Prostate gland (tissue), 2 donors: ENCODE results near the gene EGFLAM. TPM values are rescaled to one million over a fixed set of nuclear protein-coding genes. Genes with fewer than 3 reads are reported as not detected.

Source experiments
- DNase-seq: peaks from one replicate; pipeline ENCODE4 v3.0.0-alpha.2; 2019; ENCODE audit warnings: low spot score
- H3K27ac ChIP-seq, 2 donors: fragments of 200-600 bp; sonication (generic); 2 replicates each; pipeline ENCODE4 v1.5.1; 2017 to 2019
- H3K27me3 ChIP-seq: fragments of 200-600 bp; sonication (generic); replicated peaks from 2 replicates; pipeline ENCODE4 v1.5.1; 2019; ENCODE audit not compliant: insufficient read depth
- H3K36me3 ChIP-seq, 2 donors: fragments of 200-600 bp; sonication (generic); 1 replicate in 1 of 2; 2 replicates in 1 of 2; pipeline versions ENCODE4 v1.5.1 to v1.8.1; 2017 to 2019
- H3K4me1 ChIP-seq: fragments of 200-600 bp; sonication (generic); replicated peaks from 2 replicates; pipeline ENCODE4 v1.5.1; 2019
- H3K4me3 ChIP-seq, 2 donors: fragments of 200-600 bp; sonication (generic); 2 replicates each; pipeline ENCODE4 v1.5.1; 2017 to 2019
- H3K9me3 ChIP-seq: fragments of 200-600 bp; sonication (generic); 2 replicates; pipeline ENCODE4 v1.5.1; 2017
- CTCF ChIP-seq, 4 experiments: fragments of 200-600 bp in 2 of 4; fragments of 450-650 bp in 2 of 4; sonication (generic) in 2 of 4; IDR thresholded peaks; 1 replicate in 3 of 4; 2 replicates in 1 of 4; pipeline ENCODE4 v1.5.1; 2016 to 2019; ENCODE audit warnings: antibody characterized with exemption in 4 of 4, mild to moderate bottlenecking in 2 of 4, moderate library complexity in 2 of 4
- POLR2A ChIP-seq: fragments of 450-650 bp; IDR thresholded peaks from one replicate; pipeline ENCODE4 v1.6.1; 2016; ENCODE audit warnings: antibody characterized with exemption, mild to moderate bottlenecking
- POLR2AphosphoS5 ChIP-seq: sonication (generic); formaldehyde crosslinking; IDR thresholded peaks from one replicate; pipeline ENCODE4 v1.6.1; 2017; ENCODE audit warnings: antibody characterized with exemption
- WGBS: methylation state at CpG from one replicate; pipeline ENCODE4 v1.1.5; 2018; 5-methylcytosine and 5-hydroxymethylcytosine counted together
- intact Hi-C: fragments of 100-400 bp; cut with DNase I; formaldehyde crosslinking; loops from one replicate; pipeline ENCODE4 v1.14.2; 2022
- total RNA-seq, 2 donors: library from RNA; depleted of rRNA; stranded (reverse); fragments of >200 nt; gene quantifications; one replicate each; pipeline ENCODE4 v1.1.0, GENCODE V29; 2016

Gene EGFLAM
- total RNA-seq, 2 donors from 2014 or later = 4.1 to 14.1 TPM

- Histone ChIP-seq H3K36me3 (no peaks in the 10 kb centered on the region), H3K4me3 (no peak overlapping the region), H3K9me3 (no peaks in the 10 kb centered on the region), H3K27ac (peak overlapping the region in 1 of 2 donors; percentile 5), H3K27me3 (no peaks in the 10 kb centered on the region), H3K4me1 (no peaks in the 10 kb centered on the region)
- WGBS = 53% methylated on average over 7 of the region's 7 CpGs
- no peak for DNase-seq
- intact Hi-C loops = no loop called here
- no peak for TF ChIP-seq POLR2A
- no peak for TF ChIP-seq CTCF (IDR thresholded peaks at IDR 0.05)
- TF ChIP-seq POLR2AphosphoS5 = no peak
These were observed 236.4 kb downstream of the EGFLAM start for GRCh38 chr5:38494763-38495162.

GRCh38 chr5:38497946-38498345 lies 239.6 kb downstream of the EGFLAM start:
- WGBS = 73% methylated on average over 2 of the region's 2 CpGs
- Histone ChIP-seq H3K27ac (no peak overlapping the region), H3K4me1 (no peaks in the 10 kb centered on the region), H3K27me3 (no peaks in the 10 kb centered on the region), H3K4me3 (no peak overlapping the region), H3K36me3 (no peaks in the 10 kb centered on the region), H3K9me3 (no peaks in the 10 kb centered on the region)
- no peak for DNase-seq
- intact Hi-C loops = no loop called here
- TF ChIP-seq CTCF (IDR thresholded peaks at IDR 0.05) = peak in 1 of 4 experiments; percentile 31
- TF ChIP-seq POLR2AphosphoS5 = no peak

- no peak overlapping the region for H3K27ac ChIP-seq
- 81% methylated on average over 4 of the region's 4 CpGs for WGBS
These were observed 242.4 kb downstream of the EGFLAM start for GRCh38 chr5:38500573-38501260.

GRCh38 chr5:38506302-38506701 lies 247.9 kb downstream of the EGFLAM start:
- H3K36me3 ChIP-seq = no peaks in the 10 kb centered on the region
- WGBS = 91% methylated on average over 3 of the region's 3 CpGs
- H3K4me3 ChIP-seq = no peak overlapping the region
- DNase-seq = no peak
- H3K9me3 ChIP-seq = no peaks in the 10 kb centered on the region
- intact Hi-C loops = no loop called here
- H3K4me1 ChIP-seq = no peaks in the 10 kb centered on the region
- TF ChIP-seq POLR2AphosphoS5 = no peak
- TF ChIP-seq POLR2A = no peak
- TF ChIP-seq CTCF (IDR thresholded peaks at IDR 0.05) = no peak
- H3K27ac ChIP-seq = no peak overlapping the region
- H3K27me3 ChIP-seq = no peaks in the 10 kb centered on the region

More at GRCh38 chr5:38500573-38501260, 242.4 kb downstream of the EGFLAM start:
- no peaks in the 10 kb centered on the region for H3K36me3 ChIP-seq
- intact Hi-C loops = no loop called here
- H3K27me3 ChIP-seq = no peaks in the 10 kb centered on the region
- H3K4me1 ChIP-seq = no peaks in the 10 kb centered on the region
- H3K9me3 ChIP-seq = no peaks in the 10 kb centered on the region
- TF ChIP-seq CTCF (IDR thresholded peaks at IDR 0.05) (no peak), POLR2AphosphoS5 (no peak), POLR2A (no peak)
- no peak overlapping the region for H3K4me3 ChIP-seq
- DNase-seq = no peak

- no peak for TF ChIP-seq POLR2AphosphoS5
- no peak for TF ChIP-seq POLR2A
- TF ChIP-seq CTCF (IDR thresholded peaks at IDR 0.05) = no peak
- WGBS = 65% methylated on average over 5 of the region's 5 CpGs
- no peak overlapping the region for H3K27ac ChIP-seq
- DNase-seq = no peak
- intact Hi-C loops = no loop called here
- H3K36me3 ChIP-seq = no peaks in the 10 kb centered on the region
- H3K4me3 ChIP-seq = no peak overlapping the region
- no peaks in the 10 kb centered on the region for H3K4me1 ChIP-seq
- H3K9me3 ChIP-seq = no peaks in the 10 kb centered on the region
- H3K27me3 ChIP-seq = no peaks in the 10 kb centered on the region
These were observed 250.8 kb downstream of the EGFLAM start for GRCh38 chr5:38509185-38509584.
